ENCODE results near the gene FKBP15.
"Not testable (repeated sequence)": the region's sequence is repeated elsewhere in the genome, so short reads cannot be mapped to it uniquely, and the experiment has no call there.

The FKBP15 gene

GRCh38 chr9:113254991-113255390, 33.9 kb upstream of the FKBP15 start:
- H3K27ac ChIP-seq (ENCODE audit: extremely low read depth, low read depth, low read length) = no peak overlapping the region
- POLR2A ChIA-PET = interaction anchor here (1.2 kb wide), 1 partner anchor 34 kb away, joined by 3 read pairs; the partner anchor contains the start of genes FKBP15 and SLC31A1

GRCh38 chr9:113250807-113251206, 29.7 kb upstream of the FKBP15 start:
- POLR2A ChIA-PET = no interaction called here

More at GRCh38 chr9:113254991-113255390, 33.9 kb upstream of the FKBP15 start:
- CTCF ChIA-PET = interaction anchor here (0.5 kb wide), 1 partner anchor 150 kb away, joined by 5 read pairs; no protein-coding TSS in a partner anchor
- H3K36me3 ChIP-seq (ENCODE audit: control insufficient read depth in 2 of 2, insufficient read depth in 1 of 2, low read length in 2 of 2) = peaks cover 7 to 26% of the 10 kb centered on the region in 2 experiments
- TF ChIP-seq PATZ1 (tag by site-specific recombination; IDR thresholded peaks at IDR 0.05) (no peak), ZNF596 (tag by site-specific recombination; IDR thresholded peaks at IDR 0.05) (no peak)
- H3K4me1 ChIP-seq (ENCODE audit: control insufficient read depth, insufficient read depth, low read length) = no peaks in the 10 kb centered on the region
- H3K9me3 ChIP-seq (ENCODE audit: control insufficient read depth, insufficient read depth, low read depth, low read length) = no peaks in the 10 kb centered on the region
- H3K4me3 ChIP-seq (ENCODE audit: low read depth, low read length) = no peak overlapping the region

GRCh38 chr9:113249661-113250060, 28.6 kb upstream of the FKBP15 start:
- H3K4me3 ChIP-seq (ENCODE audit: low read depth, low read length); H3K36me3 ChIP-seq (ENCODE audit: control insufficient read depth in 2 of 2, insufficient read depth in 1 of 2, low read length in 2 of 2); H3K4me1 ChIP-seq (ENCODE audit: control insufficient read depth, insufficient read depth, low read length); CTCF ChIA-PET; H3K27ac ChIP-seq (ENCODE audit: extremely low read depth, low read depth, low read length); POLR2A ChIA-PET; H3K9me3 ChIP-seq (ENCODE audit: control insufficient read depth, insufficient read depth, low read depth, low read length): not testable (repeated sequence)

More at GRCh38 chr9:113250807-113251206, 29.7 kb upstream of the FKBP15 start:
- no peaks in the 10 kb centered on the region for H3K36me3 ChIP-seq (ENCODE audit: control insufficient read depth in 2 of 2, insufficient read depth in 1 of 2, low read length in 2 of 2)
- no peaks in the 10 kb centered on the region for H3K4me1 ChIP-seq (ENCODE audit: control insufficient read depth, insufficient read depth, low read length)
- CTCF ChIA-PET = interaction anchor here (0.6 kb wide), 1 partner anchor 19 kb away, joined by 3 read pairs; no protein-coding TSS in a partner anchor
- no peaks in the 10 kb centered on the region for H3K9me3 ChIP-seq (ENCODE audit: control insufficient read depth, insufficient read depth, low read depth, low read length)
- TF ChIP-seq ZNF157 (tag by site-specific recombination; IDR thresholded peaks at IDR 0.05) (no peak), ZBTB48 (tag by site-specific recombination; IDR thresholded peaks at IDR 0.05) (no peak), ZNF423 (tag by site-specific recombination; IDR thresholded peaks at IDR 0.05) (no peak)
- H3K4me3 ChIP-seq (ENCODE audit: low read depth, low read length) = no peak overlapping the region
- H3K27ac ChIP-seq (ENCODE audit: extremely low read depth, low read depth, low read length) = no peak overlapping the region

- Histone ChIP-seq H3K27ac (ENCODE audit: extremely low read depth, low read depth, low read length) (no peak overlapping the region), H3K36me3 (ENCODE audit: control insufficient read depth in 2 of 2, insufficient read depth in 1 of 2, low read length in 2 of 2) (no peaks in the 10 kb centered on the region), H3K4me3 (ENCODE audit: low read depth, low read length) (no peak overlapping the region), H3K9me3 (ENCODE audit: control insufficient read depth, insufficient read depth, low read depth, low read length) (no peaks in the 10 kb centered on the region), H3K4me1 (ENCODE audit: control insufficient read depth, insufficient read depth, low read length) (peaks cover 6% of the 10 kb centered on the region; the same call in 1 of the 2 replicates)
- ChIA-PET POLR2A (no interaction called here), CTCF (interaction anchor here (0.7 kb wide), 1 partner anchor 277 kb away, joined by 3 read pairs; no protein-coding TSS in a partner anchor)
- TF ChIP-seq ZNF133 (tag by site-specific recombination; IDR thresholded peaks at IDR 0.05) (no peak), ZNF830 (tag by site-specific recombination; IDR thresholded peaks at IDR 0.05; ENCODE audit: low read depth) (peak; percentile 59), ZNF37A (tag by site-specific recombination; IDR thresholded peaks at IDR 0.05) (0 out of 2 replicates have a peak, but pooled peaks have one; percentile 24)
Observed at GRCh38 chr9:113247640-113248039, 26.6 kb upstream of the FKBP15 start.

GRCh38 chr9:113246928-113247327, 25.9 kb upstream of the FKBP15 start:
- Histone ChIP-seq H3K27ac (ENCODE audit: extremely low read depth, low read depth, low read length) (no peak overlapping the region), H3K36me3 (ENCODE audit: control insufficient read depth in 2 of 2, insufficient read depth in 1 of 2, low read length in 2 of 2) (no peaks in the 10 kb centered on the region), H3K9me3 (ENCODE audit: control insufficient read depth, insufficient read depth, low read depth, low read length) (no peaks in the 10 kb centered on the region), H3K4me1 (ENCODE audit: control insufficient read depth, insufficient read depth, low read length) (peaks cover 6% of the 10 kb centered on the region; the same call in 1 of the 2 replicates), H3K4me3 (ENCODE audit: low read depth, low read length) (no peak overlapping the region)
- ChIA-PET POLR2A (no interaction called here), CTCF (interaction anchor here (0.7 kb wide), 1 partner anchor 277 kb away, joined by 3 read pairs; no protein-coding TSS in a partner anchor)
- no peak for TF ChIP-seq ZFP37 (tag by site-specific recombination; IDR thresholded peaks at IDR 0.05)
- no peak for TF ChIP-seq ZNF138 (tag by site-specific recombination; IDR thresholded peaks at IDR 0.05; ENCODE audit: borderline replicate concordance)
- no peak for TF ChIP-seq ZNF112 (tag by site-specific recombination; IDR thresholded peaks at IDR 0.05)
- no peak for TF ChIP-seq ZNF335 (tag by site-specific recombination; conservative IDR thresholded peaks at IDR 0.05)
- TF ChIP-seq ZNF248 (tag by site-specific recombination; IDR thresholded peaks at IDR 0.05) = no peak
- no peak for TF ChIP-seq TCF7L2 (IDR thresholded peaks at IDR 0.05; ENCODE audit: borderline replicate concordance, low read depth, low read length)
- TF ChIP-seq ZNF654 (tag by site-specific recombination; IDR thresholded peaks at IDR 0.05; ENCODE audit: low read depth) = no peak
- TF ChIP-seq ZNF391 (tag by site-specific recombination; IDR thresholded peaks at IDR 0.05; ENCODE audit: borderline replicate concordance, low read depth) = no peak
- no peak for TF ChIP-seq ZNF501 (tag by site-specific recombination; IDR thresholded peaks at IDR 0.05)
- TF ChIP-seq CTCF (tag by site-specific recombination; IDR thresholded peaks at IDR 0.05) = no peak
- no peak for TF ChIP-seq YY1 (tag by site-specific recombination; IDR thresholded peaks at IDR 0.05)
- TF ChIP-seq ZNF747 (tag by site-specific recombination; IDR thresholded peaks at IDR 0.05) = no peak
- no peak for TF ChIP-seq GFI1B (tag by site-specific recombination; IDR thresholded peaks at IDR 0.05)

Data from HEK293 (cell line).